CD4-positive, alpha-beta T cell treated with Interferon gamma for 1 hour (primary cell): ENCODE data around the gene SLC16A12.
"Not testable (repeated sequence)": the region's sequence is repeated elsewhere in the genome, so short reads cannot be mapped to it uniquely, and the experiment has no call there.

Source experiments
- DNase-seq: peaks from one replicate; pipeline ENCODE4 v3.0.0-alpha.2; 2020

SLC16A12 gene

GRCh38 chr10:89414879-89415821 is 120.2 kb downstream of the SLC16A12 start:
- DNase-seq: peak; percentile 18

DNA sequence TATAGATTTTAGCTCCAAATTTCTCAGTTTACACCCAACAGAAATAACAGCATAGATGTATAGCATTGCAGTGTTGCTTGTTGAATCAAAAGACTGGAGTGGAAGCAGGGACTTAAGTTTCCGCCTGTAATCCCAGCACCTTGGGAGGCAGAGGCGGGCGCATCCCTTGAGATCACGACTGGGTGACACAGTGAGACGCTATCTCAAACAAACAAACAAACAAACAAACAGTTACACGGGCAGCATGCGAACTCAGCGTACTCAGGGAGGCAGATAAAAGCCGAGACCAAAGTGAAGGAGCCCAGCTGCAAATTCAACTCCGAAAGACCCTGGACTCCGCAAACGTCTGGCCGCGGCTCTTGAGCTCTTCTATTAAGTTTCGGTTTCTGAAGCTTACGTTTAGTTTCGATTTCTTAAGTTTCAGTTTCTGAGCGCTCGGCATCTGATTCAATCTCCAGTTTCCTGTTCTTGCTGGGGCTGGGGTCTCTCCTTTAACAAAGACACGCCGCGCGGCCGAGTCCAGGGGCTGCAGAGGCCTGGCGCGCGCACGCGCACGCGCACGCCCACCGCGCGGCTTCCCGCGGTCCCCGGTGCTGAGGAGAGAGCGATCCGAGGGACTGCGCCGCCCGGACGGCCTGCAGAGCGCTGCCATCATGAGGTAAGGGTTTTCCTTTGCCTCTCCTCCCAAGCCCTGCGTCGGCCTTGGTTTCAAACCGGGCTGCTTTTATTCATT is 121.1 kb downstream of the SLC16A12 start, which contains the start of gene IFIT5:
IFIT5 (plus strand) TSS at position 423 of the 733 bp plus-strand sequence; CDS start at position 654, 231 bp downstream.
- DNase-seq: peak; percentile 64

GRCh38 chr10:89413398-89413912 is 121.9 kb downstream of the SLC16A12 start:
- no peak for DNase-seq

GRCh38 chr10:89412276-89412675 is 123.1 kb downstream of the SLC16A12 start:
- DNase-seq: peak; percentile 45

- not testable (repeated sequence) for DNase-seq
Measured at GRCh38 chr10:89411135-89411534, 124.3 kb downstream of the SLC16A12 start.

- not testable (repeated sequence) for DNase-seq
Measured at GRCh38 chr10:89410551-89410950, 124.8 kb downstream of the SLC16A12 start.

GRCh38 chr10:89409282-89409681 is 126.1 kb downstream of the SLC16A12 start:
- not testable (repeated sequence) for DNase-seq

DNA sequence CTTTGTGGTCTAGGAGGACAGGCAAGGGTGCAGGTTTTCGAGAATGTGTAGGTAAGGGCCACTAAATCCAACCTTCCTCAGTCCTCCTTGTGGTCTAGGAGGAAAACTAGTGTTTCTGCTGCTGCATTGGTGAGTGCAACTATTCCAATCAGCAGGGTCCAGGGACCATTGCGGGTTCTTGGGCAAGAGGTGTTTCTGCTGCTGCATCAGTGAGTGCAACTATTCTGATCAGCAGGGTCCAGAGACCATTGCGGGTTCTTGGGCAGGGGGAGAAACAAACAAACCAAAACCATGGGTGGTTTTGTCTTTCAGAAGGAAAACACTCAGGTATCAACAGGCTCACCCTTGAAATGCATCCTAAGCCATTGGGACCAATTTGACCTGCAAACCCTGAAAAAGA is 127.6 kb downstream of the SLC16A12 start:
- DNase-seq: not testable (repeated sequence)

DNA sequence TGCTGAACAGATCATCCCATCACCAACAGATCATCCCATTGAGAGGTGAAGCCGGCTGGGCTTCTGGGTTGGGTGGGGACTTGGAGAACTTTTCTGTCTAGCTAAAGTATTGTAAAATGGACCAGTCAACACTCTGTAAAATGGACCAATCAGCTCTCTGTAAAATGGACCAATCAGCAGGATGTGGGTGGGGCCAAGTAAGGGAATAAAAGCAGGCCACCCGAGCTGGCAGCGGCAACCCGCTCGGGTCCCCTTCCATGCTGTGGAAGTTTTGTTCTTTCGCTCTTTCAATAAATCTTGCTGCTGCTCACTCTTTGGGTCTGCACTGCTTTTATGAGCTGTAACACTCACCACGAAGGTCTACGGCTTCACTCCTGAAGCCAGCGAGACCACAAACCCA is 129.2 kb downstream of the SLC16A12 start:
- DNase-seq: not testable (repeated sequence)

GRCh38 chr10:89404104-89405047 is 131.0 kb downstream of the SLC16A12 start:
- DNase-seq: no peak

DNA sequence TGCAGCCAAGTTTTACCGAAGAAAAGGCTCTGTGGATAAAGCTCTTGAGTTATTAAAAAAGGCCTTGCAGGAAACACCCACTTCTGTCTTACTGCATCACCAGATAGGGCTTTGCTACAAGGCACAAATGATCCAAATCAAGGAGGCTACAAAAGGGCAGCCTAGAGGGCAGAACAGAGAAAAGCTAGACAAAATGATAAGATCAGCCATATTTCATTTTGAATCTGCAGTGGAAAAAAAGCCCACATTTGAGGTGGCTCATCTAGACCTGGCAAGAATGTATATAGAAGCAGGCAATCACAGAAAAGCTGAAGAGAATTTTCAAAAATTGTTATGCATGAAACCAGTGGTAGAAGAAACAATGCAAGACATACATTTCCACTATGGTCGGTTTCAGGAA is 132.4 kb downstream of the SLC16A12 start:
- DNase-seq: no peak

- no peak for DNase-seq
Measured at GRCh38 chr10:89399956-89400355, 135.4 kb downstream of the SLC16A12 start.

GRCh38 chr10:89398003-89398749 is 137.2 kb downstream of the SLC16A12 start:
- DNase-seq: no peak

GRCh38 chr10:89395141-89395540 is 140.3 kb downstream of the SLC16A12 start:
- no peak for DNase-seq

GRCh38 chr10:89393898-89394297 is 141.5 kb downstream of the SLC16A12 start:
- no peak for DNase-seq

DNA sequence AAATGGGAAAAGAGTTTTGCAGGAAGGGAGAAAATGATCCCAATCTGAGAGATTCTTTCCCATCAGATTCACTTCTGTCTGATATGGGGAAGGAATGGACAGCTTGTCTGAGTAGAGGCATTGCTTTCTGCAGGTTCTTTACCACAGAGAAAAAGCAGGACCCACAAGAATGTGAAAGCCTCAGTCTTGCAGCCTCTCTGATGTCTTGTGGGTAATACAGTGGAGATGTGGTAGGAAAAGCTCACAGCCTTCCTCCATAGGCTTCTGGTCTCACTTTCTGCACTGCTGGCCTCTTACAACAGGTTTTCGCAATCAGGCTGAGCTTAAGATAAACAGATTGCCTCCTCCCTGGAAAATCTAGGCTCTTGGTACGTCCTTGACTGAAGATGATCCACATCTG is 142.4 kb downstream of the SLC16A12 start:
- DNase-seq: no peak

- DNase-seq: no peak
Measured at GRCh38 chr10:89391907-89392756, 143.3 kb downstream of the SLC16A12 start, which contains the start of gene IFIT1. TSS of gene IFIT1 (plus strand) at chr10:89392623. CDS start at chr10:89392713, 90 bp downstream.

DNA sequence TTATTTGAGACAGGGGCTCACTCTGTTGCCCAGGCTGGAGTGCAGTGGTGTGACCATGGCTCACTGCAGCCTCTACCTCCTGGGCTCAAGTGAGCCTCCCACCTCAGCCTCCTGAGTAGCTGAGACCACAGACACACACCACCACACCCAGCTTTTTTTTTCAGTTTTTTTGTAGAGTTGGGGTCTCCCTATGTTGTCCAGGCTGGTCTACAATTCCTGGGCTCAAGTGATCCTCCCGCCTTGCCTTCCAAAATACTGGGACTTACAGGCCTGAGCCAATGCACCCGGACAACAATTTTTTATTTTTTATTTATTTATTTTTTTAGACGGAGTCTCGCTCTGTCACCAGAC is 144.2 kb downstream of the SLC16A12 start:
- DNase-seq: not testable (repeated sequence)

- DNase-seq: no peak
Measured at GRCh38 chr10:89390476-89391225, 144.7 kb downstream of the SLC16A12 start.

DNA sequence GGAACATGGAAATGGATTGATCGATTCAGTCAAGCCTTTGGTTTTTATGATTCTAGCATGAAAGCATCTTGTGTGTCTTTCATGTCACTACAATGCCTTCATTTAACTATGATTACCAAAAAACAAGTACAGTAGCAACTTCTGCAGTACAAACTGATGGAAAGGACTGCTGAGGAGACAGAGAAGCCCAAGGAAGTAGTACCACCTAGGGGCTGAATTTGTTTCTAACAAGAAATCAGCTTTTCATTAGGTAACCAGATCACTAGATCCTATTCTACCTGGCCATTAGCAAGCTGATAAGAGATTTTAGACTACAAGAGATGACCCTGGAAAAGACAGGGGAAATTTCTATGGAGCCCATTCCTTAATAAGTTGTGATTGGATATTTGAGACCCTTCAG is 146.1 kb downstream of the SLC16A12 start:
- DNase-seq: no peak
